HG02943 (cell line): ENCODE results near the gene TCF7L2.

ENCODE experiments used
- ATAC-seq: cut with Tn5 transposase; IDR thresholded peaks from one replicate; pipeline ENCODE4 v1.9.1; 2021; ENCODE audit warnings: mild to moderate bottlenecking, low read depth, moderate library complexity; ENCODE audit not compliant: unreplicated experiment

Gene TCF7L2

DNA sequence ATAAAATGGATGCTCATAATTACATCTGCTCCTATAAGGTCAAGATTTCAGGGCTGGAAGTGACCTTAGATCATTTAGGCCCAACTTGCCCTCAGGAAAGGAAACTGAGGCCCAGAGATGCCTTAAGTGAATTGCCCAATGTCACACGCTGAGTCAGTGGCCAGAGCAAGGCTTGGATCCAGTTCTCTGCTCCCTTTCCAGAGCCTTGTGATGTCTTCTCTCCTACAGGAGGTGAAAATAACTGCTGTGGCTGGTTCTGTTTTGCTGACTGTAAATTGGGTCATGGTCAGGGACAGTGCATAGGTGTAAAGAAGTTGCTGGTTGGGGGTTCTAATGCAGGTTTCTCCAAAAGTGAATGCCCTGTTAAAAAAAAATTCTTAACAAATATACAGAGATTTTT is 91.3 kb downstream of the TCF7L2 start:
- ATAC-seq, result no peak

- ATAC-seq, result no peak
These were observed 92.0 kb downstream of the TCF7L2 start for GRCh38 chr10:113041841-113042750.

GRCh38 chr10:113042868-113043267 is 92.8 kb downstream of the TCF7L2 start:
- no peak for ATAC-seq

- ATAC-seq, result no peak
These were observed 94.1 kb downstream of the TCF7L2 start for GRCh38 chr10:113044016-113044755.

- no peak for ATAC-seq
These were observed 95.4 kb downstream of the TCF7L2 start for GRCh38 chr10:113045147-113046055.

DNA sequence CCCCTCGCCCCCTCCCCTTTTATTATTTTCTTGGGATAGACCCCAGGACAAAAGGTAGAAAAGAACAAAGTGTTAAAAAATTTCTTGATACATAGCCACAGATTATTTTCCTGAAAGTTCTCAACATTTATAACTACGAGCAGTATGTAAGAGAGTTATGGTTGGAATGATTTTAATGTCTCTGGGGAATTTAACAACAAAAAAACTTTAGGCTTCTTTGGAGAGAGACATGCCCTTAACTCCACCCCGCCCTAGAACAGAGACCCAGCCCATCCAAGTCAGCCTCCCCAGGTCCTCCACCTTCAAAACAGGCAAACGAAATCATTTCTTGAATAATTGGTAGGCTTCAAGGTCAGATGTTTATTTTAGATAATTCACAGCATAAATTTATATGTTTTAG is 97.1 kb downstream of the TCF7L2 start:
- no peak for ATAC-seq

- ATAC-seq, result no peak
These were observed 97.5 kb downstream of the TCF7L2 start for GRCh38 chr10:113047605-113047962.

DNA sequence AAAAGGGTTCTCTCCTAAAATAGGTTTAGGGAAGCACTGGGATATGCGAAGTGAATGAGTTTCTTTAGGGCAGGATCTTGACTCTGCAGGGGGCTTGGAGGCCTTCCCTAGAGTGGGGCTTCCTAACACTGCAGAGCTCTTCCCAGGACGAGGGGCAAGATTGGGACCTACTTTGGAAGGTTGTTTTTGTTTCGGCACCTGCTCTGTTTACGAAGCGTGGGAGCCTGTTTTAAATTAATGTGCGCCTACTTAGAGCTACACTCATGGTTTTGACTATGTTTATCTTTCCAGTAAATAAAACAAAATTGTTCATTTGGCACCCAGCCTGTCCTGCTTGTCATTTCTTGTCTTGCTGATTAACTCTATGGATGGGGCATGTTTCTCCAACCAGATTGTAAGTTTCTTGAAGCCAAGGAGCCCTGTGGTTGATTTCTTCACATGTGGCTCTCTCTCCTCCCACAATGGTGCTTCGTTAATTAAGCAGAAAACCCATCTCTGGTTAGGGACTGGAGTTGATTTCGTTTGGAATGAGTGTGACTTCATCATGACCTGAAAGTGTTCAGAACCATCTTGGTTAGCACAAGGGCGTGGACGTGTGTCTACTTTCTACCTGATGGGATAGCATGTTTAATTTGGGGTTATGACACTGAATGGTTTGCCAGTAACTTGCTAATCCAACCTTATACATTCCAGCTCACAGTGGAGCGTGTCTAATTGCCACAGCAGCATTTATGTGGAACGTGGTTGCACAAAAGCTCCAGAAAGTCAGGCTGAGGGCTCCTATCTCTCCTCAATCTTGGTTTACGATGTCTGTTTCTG is 98.1 kb downstream of the TCF7L2 start:
- ATAC-seq, result no peak

- no peak for ATAC-seq
These were observed 99.8 kb downstream of the TCF7L2 start for GRCh38 chr10:113049881-113050280.

DNA sequence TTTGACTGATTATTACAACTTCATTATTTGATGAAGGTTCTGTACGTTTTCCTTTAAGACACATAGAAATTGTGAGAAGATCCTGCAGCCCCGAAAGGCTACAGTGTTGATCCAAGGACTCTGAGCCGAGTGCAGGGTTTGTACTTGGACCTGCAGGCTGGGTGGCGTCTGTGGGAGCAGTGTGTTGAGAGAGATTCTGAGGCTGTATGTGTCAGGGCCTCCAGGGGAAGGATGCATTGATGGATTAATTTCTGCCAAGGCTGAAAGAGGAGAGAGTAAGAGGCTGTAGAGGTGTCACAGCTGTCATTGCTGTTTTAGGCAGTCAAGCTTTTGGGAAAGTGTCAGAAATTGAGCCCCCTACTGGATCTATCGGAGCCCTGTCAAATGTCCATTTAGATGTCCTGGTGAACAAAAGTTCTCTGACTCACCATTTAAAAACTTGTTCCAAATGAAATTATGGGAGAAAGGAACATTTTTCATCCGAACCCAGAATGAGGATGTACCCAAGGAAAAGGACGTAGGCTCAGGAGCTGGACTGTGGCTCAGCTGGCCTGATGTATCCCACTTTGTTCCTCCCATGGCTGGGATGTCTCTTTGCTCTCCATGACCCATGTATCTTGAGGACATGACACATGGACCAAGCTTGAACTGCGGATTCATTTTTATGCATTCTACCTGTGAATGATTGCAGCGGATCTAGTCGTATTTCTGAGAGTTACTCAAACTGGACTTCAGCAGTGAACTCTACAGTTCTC is 102.2 kb downstream of the TCF7L2 start:
- no peak for ATAC-seq

- no peak for ATAC-seq
These were observed 103.0 kb downstream of the TCF7L2 start for GRCh38 chr10:113053091-113053490.

DNA sequence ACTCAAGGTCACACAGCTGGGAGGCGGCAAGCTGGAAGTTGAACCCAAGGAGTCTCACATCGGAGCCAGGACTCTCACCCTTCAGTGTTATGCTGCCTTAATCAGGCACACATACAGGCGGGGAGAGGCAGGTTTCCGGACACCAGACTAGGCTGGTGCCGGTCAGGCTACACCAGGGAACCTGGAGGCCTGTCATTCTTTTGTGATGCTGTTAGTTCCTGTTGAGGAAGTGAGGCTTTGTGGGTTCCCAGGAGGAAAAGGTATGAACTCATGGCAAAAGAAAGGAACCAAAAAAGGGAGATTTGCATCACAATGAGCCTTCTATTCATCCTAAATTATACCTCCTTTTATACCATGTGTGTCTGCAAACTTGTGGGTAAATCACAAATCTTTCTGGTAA is 103.8 kb downstream of the TCF7L2 start:
- no peak for ATAC-seq

DNA sequence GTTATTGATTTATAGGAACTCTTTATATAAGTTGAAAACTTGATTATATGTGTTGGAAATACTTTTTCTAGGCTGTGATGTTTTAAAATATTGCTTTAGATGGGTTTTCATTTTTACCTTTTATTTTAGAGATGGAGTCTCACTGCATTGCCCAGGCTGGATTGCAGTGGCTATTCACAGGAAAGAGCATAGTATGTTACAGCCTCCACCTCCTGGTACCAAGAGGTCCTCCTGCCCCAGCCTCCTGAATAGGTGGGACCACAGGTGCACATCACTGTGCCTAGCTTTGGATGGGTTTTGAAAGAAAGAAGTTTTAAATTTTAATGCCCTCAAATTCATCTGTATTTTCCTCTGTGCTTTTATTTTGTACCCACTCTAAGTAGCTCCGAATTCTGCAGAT is 105.4 kb downstream of the TCF7L2 start:
- ATAC-seq, result no peak

- ATAC-seq, result no peak
These were observed 106.0 kb downstream of the TCF7L2 start for GRCh38 chr10:113056030-113056429.

DNA sequence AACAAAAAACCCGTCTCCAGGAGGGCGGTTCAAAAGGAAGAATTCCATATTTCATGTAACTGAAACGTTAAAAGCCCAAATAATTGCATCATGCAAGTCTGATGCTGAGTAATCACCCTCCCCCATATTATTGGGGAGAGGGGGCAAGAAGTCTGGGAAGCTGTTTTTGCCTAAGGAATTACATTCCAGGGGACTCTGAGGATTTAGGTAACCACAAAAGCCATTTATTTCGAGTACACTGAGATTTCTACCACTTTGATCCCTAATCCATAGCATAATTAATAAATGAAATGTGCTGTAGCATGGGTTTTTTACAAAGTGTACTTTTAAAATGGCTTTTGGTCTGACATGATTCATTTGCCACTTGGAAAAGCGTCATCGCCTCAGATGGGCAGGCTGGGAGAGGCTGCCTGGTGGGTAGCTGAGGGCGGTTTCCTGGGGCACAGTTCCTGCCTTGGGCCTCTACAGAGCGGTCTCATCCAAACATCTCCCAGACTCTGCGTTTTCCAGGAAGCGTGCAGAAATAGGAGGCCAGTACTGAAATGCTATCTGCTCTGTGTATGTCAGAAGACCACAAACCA is 106.5 kb downstream of the TCF7L2 start:
- ATAC-seq, result no peak

DNA sequence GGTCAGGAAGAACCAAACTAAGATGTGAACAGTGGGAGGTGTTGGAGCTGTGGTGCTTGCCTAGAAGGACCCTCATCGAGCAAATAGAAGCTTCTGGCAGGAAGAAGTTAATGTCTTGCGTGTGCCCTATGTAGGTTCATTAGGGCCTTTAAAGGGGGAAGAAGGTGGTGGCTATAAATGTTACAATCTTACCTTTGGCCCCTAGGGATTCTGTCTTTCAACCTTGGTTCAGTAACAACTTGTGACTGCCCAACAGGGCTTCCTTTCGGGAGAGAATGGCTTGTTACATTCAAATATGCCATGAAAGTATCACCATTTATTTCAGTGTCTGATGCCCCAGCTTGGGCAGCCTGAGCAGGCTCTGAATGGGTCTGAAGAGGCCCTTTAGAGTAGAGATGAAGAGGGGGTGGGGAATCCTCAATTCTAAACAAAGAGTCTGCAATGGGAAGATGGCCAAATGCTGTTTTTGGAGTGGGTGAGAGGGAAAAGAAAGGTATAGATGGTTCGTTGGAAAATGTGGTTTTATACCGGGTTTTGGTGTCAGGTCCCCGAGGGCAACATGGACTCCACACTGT is 108.0 kb downstream of the TCF7L2 start:
- ATAC-seq, result no peak

GRCh38 chr10:113058523-113059370 is 108.7 kb downstream of the TCF7L2 start:
- ATAC-seq, result no peak

DNA sequence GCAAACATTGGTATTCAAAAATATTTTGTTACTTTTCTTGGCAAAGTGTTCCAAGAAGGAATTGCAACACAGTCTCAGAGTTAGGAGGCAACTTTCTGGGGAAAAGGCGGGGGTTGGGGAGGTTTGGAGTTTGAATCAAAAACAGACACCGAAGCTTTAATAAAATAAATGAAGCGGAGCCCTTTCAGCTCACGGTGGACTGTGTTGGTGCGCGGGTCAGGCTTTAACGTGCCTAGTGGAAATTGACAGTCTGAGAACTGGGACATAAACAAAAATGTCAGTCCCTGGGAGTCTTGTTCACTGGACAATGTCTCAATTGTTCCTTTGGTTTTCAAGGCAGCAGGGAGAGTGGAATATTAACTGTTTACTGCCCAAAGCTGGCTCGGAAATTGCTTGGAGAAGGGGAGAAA is 109.3 kb downstream of the TCF7L2 start:
- ATAC-seq, result no peak
